ENCODE results near the gene FBXL16.

DNA sequence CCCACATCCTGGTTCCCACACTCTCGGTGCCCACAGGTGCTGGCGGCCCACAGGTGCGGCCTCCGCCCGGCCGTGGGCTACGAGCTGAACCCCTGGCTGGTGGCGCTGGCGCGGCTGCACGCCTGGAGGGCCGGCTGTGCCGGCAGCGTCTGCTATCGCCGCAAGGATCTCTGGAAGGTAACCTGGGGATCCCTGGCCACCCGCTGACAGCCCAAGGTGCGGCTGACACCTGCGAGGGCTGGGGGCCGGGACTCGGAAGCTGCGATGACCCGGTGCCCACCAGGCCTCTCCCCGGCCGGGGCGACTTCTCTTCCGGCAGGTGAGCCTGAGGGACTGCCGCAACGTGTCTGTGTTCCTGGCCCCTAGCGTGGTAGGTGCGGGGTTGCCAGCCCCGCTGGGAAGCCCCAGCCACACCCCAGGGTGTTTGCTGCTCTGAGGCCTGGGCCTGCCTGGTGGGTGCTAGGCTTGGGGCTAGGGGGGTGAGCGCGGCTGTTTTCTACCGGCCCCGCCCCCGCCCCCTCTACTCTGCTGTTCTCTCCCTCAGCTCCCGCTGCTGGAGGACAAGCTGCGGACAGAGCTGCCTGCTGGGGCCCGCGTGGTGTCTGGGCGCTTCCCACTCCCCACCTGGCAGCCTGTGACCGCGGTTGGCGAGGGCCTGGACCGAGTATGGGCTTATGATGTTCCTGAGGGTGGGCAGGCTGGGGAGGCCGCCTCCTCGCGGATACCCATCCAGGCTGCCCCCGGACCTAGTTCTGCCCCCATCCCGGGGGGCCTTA is 16.4 kb upstream of the FBXL16 start:
- TF ChIP-seq, protein P1, sequence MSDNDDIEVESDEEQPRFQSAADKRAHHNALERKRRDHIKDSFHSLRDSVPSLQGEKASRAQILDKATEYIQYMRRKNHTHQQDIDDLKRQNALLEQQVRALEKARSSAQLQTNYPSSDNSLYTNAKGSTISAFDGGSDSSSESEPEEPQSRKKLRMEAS (IDR thresholded peaks at IDR 0.05; ENCODE audit: insufficient read depth, insufficient read length): no peak
- TF ChIP-seq, protein P2, sequence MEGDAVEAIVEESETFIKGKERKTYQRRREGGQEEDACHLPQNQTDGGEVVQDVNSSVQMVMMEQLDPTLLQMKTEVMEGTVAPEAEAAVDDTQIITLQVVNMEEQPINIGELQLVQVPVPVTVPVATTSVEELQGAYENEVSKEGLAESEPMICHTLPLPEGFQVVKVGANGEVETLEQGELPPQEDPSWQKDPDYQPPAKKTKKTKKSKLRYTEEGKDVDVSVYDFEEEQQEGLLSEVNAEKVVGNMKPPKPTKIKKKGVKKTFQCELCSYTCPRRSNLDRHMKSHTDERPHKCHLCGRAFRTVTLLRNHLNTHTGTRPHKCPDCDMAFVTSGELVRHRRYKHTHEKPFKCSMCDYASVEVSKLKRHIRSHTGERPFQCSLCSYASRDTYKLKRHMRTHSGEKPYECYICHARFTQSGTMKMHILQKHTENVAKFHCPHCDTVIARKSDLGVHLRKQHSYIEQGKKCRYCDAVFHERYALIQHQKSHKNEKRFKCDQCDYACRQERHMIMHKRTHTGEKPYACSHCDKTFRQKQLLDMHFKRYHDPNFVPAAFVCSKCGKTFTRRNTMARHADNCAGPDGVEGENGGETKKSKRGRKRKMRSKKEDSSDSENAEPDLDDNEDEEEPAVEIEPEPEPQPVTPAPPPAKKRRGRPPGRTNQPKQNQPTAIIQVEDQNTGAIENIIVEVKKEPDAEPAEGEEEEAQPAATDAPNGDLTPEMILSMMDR (IDR thresholded peaks at IDR 0.05; ENCODE audit: extremely low read depth in 1 of 2, insufficient read depth in 1 of 2, low read depth in 1 of 2, low read length in 2 of 2): no peak
- TF ChIP-seq EZH2 (IDR thresholded peaks at IDR 0.05; ENCODE audit: borderline replicate concordance, low read depth, low read length, severe bottlenecking) (no peak), POLR2A (IDR thresholded peaks at IDR 0.05; ENCODE audit: low read depth, low read length) (no peak)
